ENCODE measurements around the gene RDH13.
A peak's percentile ranks its signal among the peaks of the same experiment; 100 is the strongest.

RDH13 gene

GRCh38 chr19:55085923-55086715 is 23.2 kb upstream of the RDH13 start:
- no peak for DNase-seq
- no peaks in the 10 kb centered on the region for H3K9me3 ChIP-seq (ENCODE audit: severe bottlenecking)
- H3K36me3 ChIP-seq: peaks cover 3% of the 10 kb centered on the region; the same call in 1 of the 2 replicates
- peak overlapping the region; percentile 58 for H3K4me3 ChIP-seq (ENCODE audit: low read depth, low read length)
- TF ChIP-seq CTCF (IDR thresholded peaks at IDR 0.05; ENCODE audit: low read depth, low read length): no peak
- H3K27me3 ChIP-seq (ENCODE audit: insufficient read depth, low read depth, severe bottlenecking): peaks cover 4% of the 10 kb centered on the region
- peak overlapping the region; percentile 7; the same call in 1 of the 2 replicates for H3K27ac ChIP-seq

- Histone ChIP-seq H3K27me3 (ENCODE audit: insufficient read depth, low read depth, severe bottlenecking) (peaks cover 4% of the 10 kb centered on the region), H3K9me3 (ENCODE audit: severe bottlenecking) (no peaks in the 10 kb centered on the region), H3K4me3 (ENCODE audit: low read depth, low read length) (no peak overlapping the region), H3K36me3 (no peaks in the 10 kb centered on the region), H3K27ac (no peak overlapping the region)
- TF ChIP-seq CTCF (IDR thresholded peaks at IDR 0.05; ENCODE audit: low read depth, low read length): no peak
- DNase-seq: no peak
These were observed 21.5 kb upstream of the RDH13 start for GRCh38 chr19:55084416-55084815.

- Histone ChIP-seq H3K27ac (no peak overlapping the region), H3K4me3 (ENCODE audit: low read depth, low read length) (no peak overlapping the region), H3K27me3 (ENCODE audit: insufficient read depth, low read depth, severe bottlenecking) (peaks cover 4% of the 10 kb centered on the region), H3K36me3 (no peaks in the 10 kb centered on the region), H3K9me3 (ENCODE audit: severe bottlenecking) (no peaks in the 10 kb centered on the region)
- TF ChIP-seq CTCF (IDR thresholded peaks at IDR 0.05; ENCODE audit: low read depth, low read length): no peak
- DNase-seq: no peak
These were observed 20.3 kb upstream of the RDH13 start for GRCh38 chr19:55083004-55083850.

- Histone ChIP-seq H3K9me3 (ENCODE audit: severe bottlenecking) (no peaks in the 10 kb centered on the region), H3K36me3 (no peaks in the 10 kb centered on the region), H3K4me3 (ENCODE audit: low read depth, low read length) (peak overlapping the region; percentile 78), H3K27ac (no peak overlapping the region), H3K27me3 (ENCODE audit: insufficient read depth, low read depth, severe bottlenecking) (peaks cover 4% of the 10 kb centered on the region)
- no peak for TF ChIP-seq CTCF (IDR thresholded peaks at IDR 0.05; ENCODE audit: low read depth, low read length)
- peak; percentile 89 for DNase-seq
These were observed 19.3 kb upstream of the RDH13 start for GRCh38 chr19:55082020-55082851.

- no peak for DNase-seq
- Histone ChIP-seq H3K9me3 (ENCODE audit: severe bottlenecking) (no peaks in the 10 kb centered on the region), H3K4me3 (ENCODE audit: low read depth, low read length) (peak overlapping the region; percentile 78), H3K27ac (no peak overlapping the region), H3K36me3 (no peaks in the 10 kb centered on the region), H3K27me3 (ENCODE audit: insufficient read depth, low read depth, severe bottlenecking) (peaks cover 4% of the 10 kb centered on the region)
- no peak for TF ChIP-seq CTCF (IDR thresholded peaks at IDR 0.05; ENCODE audit: low read depth, low read length)
These were observed 18.7 kb upstream of the RDH13 start for GRCh38 chr19:55081770-55082019.
